NCI-H526 treated with DMSO at 0.1 percent for 48 hours (cell line): ENCODE measurements around the gene ARHGEF7.

ENCODE experiments used
- DNase-seq: peaks from one replicate; lab custom pipeline; 2025; lab: John Stamatoyannopoulos, UW

Gene ARHGEF7

DNA sequence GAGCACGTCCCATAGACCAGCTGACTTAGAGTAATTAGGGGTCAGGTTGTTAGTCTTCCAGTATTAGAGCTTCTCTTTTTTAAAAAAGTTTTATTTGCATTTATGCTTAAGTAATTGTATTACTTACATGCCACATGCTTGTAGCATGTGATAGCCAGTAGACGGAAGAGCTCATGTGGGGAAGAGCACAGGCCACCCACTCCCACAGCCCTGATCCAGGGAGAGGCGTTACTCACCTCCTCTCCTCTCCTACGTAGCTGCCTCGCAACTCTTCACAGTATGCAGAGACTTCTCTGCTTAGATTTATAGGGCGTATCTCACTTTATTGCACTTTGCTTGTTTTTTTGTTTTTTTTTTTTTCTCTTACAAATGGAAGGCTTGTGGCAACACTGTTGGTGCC lies 110.1 kb downstream of the ARHGEF7 start:
- no peak for DNase-seq

DNA sequence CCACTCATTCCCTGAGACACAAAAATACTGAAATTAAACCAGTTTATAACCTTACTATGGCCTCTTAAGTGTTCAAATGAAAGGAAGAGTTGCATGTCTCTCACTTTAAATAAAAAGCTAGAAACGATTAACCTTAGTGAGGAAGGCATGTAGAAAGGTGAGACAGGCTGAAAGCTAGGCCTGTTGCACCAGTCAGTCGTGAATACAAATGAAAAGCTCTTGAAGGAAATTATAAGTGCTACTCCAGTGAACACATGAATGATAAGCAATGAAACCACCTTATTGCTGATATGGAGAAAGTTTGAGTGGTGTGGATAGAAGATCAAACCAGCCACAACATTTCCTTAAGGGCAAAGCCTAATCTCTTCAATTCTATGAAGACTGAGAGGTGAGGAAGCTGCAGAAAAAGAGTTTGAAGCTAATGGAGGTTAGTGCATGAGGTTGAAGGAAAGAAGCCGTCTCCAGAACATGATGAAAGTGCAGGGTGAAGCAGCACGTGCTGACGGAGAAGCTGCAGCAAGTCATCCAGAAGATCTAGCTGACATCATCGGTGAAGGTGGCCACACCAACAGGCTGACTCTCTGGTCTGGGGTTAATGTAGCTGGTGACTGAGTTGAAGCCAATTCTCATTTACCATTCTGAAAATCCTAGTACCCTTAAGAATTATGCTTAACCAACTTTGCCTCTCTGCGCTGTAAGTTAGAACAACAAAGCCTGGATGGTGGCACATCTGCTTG lies 110.9 kb downstream of the ARHGEF7 start:
- no peak for DNase-seq

DNA sequence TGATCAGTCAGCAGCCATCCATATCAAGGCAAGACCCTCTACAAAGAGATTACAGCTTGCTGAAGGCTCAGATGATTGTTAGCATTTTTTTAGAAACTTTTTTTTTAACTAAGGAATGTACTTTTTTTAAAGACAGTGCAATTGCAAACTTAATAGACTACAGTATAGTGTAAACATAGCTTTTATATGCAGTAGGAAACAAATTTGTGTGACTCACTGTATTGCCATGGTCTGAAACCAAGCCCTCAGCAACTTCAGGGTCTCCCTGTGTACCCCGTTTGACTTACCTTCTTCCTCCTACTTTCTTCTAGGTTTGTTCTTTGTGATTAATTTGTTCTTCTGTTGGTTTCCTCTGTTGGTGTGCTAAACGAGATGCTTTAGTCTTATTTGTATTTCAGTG lies 112.3 kb downstream of the ARHGEF7 start:
- no peak for DNase-seq

DNA sequence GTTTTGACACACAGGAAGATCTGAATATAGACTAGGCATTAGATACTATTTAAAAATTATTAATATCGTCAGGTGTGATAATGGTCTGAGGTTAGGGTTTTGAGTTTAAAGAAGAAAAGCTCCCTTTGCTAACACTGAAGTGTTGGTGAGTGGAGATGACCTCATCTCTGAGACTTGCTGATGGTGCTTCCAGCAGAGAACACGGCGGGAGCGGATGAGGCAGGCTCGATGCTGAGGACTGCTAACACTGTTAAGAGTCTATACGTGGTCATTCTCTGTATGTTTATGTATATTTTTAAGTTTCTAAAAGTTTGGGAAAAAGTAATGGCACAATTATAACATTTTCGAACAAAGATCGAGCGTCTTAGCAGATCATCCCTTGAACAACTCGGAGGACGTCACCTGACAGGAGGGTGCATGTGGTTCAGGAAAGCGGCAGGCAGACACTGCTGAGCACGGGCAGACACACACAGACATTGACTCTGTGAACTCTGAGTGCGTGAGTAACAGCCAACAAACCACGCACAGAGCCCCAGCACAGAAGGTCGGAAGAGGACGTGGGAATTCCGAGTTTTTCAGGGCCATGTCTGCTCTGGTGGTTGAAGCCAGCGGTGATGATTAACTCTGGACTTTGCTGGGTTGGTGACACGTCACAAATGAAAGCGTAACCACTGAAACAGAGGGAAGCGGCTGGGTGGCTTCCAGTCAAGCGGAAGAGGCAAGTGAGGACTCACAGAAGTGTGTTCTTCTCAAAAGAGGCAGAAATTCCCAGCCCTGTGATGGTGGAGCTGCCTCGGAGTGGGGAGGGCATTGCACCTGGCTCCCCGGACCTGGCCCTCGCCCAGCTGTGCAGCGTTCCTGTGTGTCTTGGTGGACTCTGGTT lies 113.4 kb downstream of the ARHGEF7 start:
- no peak for DNase-seq

- no peak for DNase-seq
Observed at GRCh38 chr13:111230385-111230930, 115.3 kb downstream of the ARHGEF7 start.

DNA sequence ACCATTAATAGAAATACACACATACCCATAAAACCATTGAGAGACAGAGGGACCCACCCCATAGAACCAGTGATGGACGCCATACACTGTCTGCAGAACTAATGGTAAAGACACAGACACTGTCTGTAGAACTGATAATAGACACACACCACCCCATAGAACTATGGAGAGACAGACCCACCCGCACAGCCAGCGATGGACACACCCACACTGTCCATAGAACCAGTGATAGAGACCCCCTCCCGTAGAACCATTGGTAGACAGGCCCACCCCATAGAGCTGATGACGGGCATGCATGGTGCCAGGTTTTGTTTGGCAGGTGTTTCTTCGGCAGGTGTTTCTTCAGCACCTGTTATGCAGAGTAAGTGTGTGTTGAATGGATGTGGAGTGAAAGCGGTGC lies 117.1 kb downstream of the ARHGEF7 start:
- DNase-seq, result peak; percentile 19

DNA sequence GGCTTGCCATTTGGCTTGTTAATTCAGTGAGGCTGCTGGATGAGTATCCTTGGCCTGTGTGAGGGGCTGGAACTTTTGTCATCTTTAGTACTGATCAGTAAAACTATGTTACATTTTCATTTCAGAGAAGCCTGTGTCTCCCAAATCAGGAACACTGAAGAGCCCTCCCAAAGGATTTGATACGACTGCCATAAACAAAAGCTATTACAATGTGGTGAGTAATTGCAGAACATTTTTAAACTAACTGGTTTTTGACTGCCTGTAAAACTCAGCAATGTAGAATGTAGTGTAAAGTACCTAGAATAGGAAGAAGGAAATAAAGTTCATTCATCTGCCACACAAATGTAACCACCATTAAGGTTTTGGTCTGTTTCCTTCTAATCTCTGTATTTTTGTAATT lies 118.0 kb downstream of the ARHGEF7 start:
- DNase-seq, result no peak

GRCh38 chr13:111239764-111240670 lies 124.9 kb downstream of the ARHGEF7 start:
- DNase-seq, result no peak

GRCh38 chr13:111241006-111241755 lies 126.1 kb downstream of the ARHGEF7 start:
- DNase-seq, result no peak

GRCh38 chr13:111241862-111242261 lies 126.8 kb downstream of the ARHGEF7 start:
- DNase-seq, result no peak

DNA sequence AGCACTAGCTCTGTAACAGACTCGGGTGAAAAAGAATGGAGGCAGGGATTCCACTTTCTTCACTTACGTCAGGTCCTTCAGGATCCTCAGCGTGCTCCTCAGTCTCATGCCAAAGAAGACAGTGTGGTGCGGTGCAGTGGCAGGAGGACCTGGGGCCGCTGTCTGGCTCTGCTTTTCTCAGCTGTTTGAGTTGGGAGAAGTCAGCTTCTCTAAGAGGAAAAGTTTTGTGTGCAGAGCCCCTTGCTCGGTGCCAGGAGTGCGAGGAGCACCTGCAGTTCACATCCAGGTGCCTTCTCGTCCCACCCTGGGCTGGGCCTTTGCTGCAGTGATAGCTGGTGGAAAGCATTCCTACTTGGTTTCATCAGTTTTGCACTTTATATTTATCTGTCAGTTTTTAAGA lies 127.5 kb downstream of the ARHGEF7 start:
- no peak for DNase-seq

- DNase-seq, result no peak
Observed at GRCh38 chr13:111243981-111244380, 128.9 kb downstream of the ARHGEF7 start.

DNA sequence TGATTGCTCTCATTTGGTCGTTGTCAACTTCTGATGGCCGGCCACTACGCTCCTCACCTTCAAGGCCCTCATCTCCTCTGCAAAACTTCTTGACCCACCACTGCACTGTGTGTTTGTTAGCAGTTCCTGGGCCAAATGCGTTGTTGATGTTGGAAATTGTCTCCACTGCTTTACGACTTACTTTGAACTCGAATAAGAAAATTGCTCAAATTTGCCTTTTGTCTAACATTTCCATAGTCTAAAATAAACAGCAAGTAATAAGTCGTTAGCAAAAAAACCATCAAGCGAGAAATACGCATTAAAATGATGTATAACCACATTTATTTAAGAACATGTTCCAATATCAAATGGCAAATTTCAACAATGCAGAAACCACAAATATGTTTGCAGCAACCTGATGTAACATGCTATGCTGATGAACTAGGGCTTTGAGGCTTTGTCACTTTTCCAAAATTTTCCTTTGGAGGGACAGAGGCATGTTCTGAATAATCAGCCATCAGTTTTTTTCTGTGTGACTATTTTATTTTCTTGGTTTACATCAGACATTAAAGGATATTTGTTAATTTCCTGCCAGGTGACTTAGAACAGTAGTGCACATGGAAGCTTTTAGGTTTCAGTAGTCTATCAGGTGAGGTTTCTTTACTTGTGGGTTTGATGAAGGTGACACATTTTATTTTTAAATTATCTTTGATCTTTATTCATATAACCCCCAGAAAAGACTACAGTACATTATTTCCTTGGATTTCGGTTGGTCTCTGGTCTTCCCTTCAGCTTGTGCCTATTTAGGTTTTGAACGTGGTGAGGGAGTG lies 130.7 kb downstream of the ARHGEF7 start:
- DNase-seq, result no peak

- no peak for DNase-seq
Observed at GRCh38 chr13:111247552-111247951, 132.4 kb downstream of the ARHGEF7 start.

- no peak for DNase-seq
Observed at GRCh38 chr13:111248822-111249221, 133.7 kb downstream of the ARHGEF7 start.

GRCh38 chr13:111249637-111250360 lies 134.7 kb downstream of the ARHGEF7 start:
- no peak for DNase-seq

- no peak for DNase-seq
Observed at GRCh38 chr13:111251646-111252445, 136.7 kb downstream of the ARHGEF7 start.

- DNase-seq, result no peak
Observed at GRCh38 chr13:111252446-111253364, 137.6 kb downstream of the ARHGEF7 start.
